Measurements from ENCODE around the gene KRT15.

DNA sequence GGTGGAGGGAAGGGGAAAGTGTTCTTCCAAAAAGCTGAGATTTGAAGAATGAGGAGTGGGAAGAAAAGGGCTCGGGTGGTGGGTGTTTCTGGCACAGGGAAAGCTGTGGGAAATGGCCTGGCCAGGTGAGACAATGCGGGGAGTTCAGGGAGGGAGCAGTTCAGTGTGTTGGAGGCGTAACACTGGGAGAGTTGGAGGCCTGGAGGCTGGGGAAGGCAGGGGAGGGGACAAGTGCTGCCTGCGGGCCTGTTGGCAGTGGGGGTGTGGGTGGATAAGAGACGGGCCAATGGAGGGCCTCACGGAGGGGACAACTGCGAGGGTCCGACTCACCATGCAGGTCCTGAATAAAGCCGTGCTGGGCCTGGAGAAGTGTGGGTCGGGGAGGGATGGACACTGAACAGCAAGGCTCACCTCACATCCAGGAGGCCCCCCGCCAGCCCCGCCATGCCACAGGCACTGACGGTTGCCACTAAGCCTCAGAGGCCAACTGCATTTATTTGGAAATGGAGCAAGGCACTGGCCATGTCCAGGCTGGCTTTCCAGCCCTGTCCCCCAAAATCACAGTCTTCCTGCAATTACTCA, 27.2 kb upstream of the KRT15 start:
- TF ChIP-seq POLR2A (IDR thresholded peaks at IDR 0.05) (no peak), POLR2AphosphoS5 (IDR thresholded peaks at IDR 0.05) (no peak)
- TF ChIP-seq, protein P1, sequence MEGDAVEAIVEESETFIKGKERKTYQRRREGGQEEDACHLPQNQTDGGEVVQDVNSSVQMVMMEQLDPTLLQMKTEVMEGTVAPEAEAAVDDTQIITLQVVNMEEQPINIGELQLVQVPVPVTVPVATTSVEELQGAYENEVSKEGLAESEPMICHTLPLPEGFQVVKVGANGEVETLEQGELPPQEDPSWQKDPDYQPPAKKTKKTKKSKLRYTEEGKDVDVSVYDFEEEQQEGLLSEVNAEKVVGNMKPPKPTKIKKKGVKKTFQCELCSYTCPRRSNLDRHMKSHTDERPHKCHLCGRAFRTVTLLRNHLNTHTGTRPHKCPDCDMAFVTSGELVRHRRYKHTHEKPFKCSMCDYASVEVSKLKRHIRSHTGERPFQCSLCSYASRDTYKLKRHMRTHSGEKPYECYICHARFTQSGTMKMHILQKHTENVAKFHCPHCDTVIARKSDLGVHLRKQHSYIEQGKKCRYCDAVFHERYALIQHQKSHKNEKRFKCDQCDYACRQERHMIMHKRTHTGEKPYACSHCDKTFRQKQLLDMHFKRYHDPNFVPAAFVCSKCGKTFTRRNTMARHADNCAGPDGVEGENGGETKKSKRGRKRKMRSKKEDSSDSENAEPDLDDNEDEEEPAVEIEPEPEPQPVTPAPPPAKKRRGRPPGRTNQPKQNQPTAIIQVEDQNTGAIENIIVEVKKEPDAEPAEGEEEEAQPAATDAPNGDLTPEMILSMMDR (IDR thresholded peaks at IDR 0.05) = no peak
